Common myeloid progenitor, CD34-positive (primary cell): Measurements from ENCODE around the gene PALM3.
A peak's percentile ranks its signal among the peaks of the same experiment; 100 is the strongest.

Experiments used
- CTCF ChIA-PET: fragments of 350-600 bp; sonication (Branson Sonifier 250); formaldehyde crosslinking; loops from one replicate; lab custom pipeline; 2021; ENCODE audit warnings: antibody characterized with exemption; lab: Charles Lee
- POLR2A ChIA-PET: fragments of 350-600 bp; sonication (Branson Sonifier 250); formaldehyde crosslinking; loops from one replicate; lab custom pipeline; 2021; ENCODE audit warnings: antibody characterized with exemption; lab: Charles Lee
- DNase-seq, 3 donors: peaks; one replicate each; pipeline versions ENCODE4 v3.0.0 to v3.0.0-alpha.2; 2013
- H3K27ac ChIP-seq, 2 experiments: 1 replicate in 1 of 2; 2 replicates in 1 of 2; pipeline ENCODE4 v1.7.0; 2013; ENCODE audit warnings: inconsistent platforms in 2 of 2, low read length in 2 of 2, mild to moderate bottlenecking in 2 of 2, low read depth in 1 of 2, moderate library complexity in 1 of 2; ENCODE audit not compliant: severe bottlenecking in 2 of 2, insufficient read depth in 1 of 2, poor library complexity in 1 of 2
- H3K27me3 ChIP-seq, 5 experiments: replicated peaks in 2 of 5; 1 replicate in 3 of 5; 2 replicates in 2 of 5; pipeline versions ENCODE4 v1.6.1 to v1.7.0; 2013; ENCODE audit warnings: low read length in 4 of 5, mild to moderate bottlenecking in 2 of 5, moderate library complexity in 2 of 5, inconsistent platforms in 1 of 5; ENCODE audit not compliant: insufficient read depth in 5 of 5, control insufficient read depth in 4 of 5
- H3K36me3 ChIP-seq, 4 experiments: 1 replicate in 2 of 4; 2 replicates in 2 of 4; pipeline versions ENCODE4 v1.6.1 to v1.7.0; 2013; ENCODE audit warnings: low read length in 3 of 4, control low read depth in 1 of 4, mild to moderate bottlenecking in 1 of 4; ENCODE audit not compliant: control insufficient read depth in 4 of 4, insufficient read depth in 4 of 4
- H3K4me1 ChIP-seq, 4 experiments: 1 replicate in 3 of 4; 2 replicates in 1 of 4; pipeline versions ENCODE4 v1.6.1 to v1.7.1; 2013; ENCODE audit warnings: low read length in 3 of 4, mild to moderate bottlenecking in 3 of 4, control low read depth in 1 of 4, inconsistent platforms in 1 of 4, moderate library complexity in 1 of 4; ENCODE audit not compliant: control insufficient read depth in 4 of 4, insufficient read depth in 4 of 4; ENCODE audit errors: control extremely low read depth in 1 of 4
- H3K4me3 ChIP-seq, 7 experiments: 1 replicate in 4 of 7; 2 replicates in 3 of 7; pipeline versions ENCODE4 v1.5.1 to v1.7.0; 2013; ENCODE audit warnings: mild to moderate bottlenecking in 7 of 7, low read length in 6 of 7, moderate library complexity in 6 of 7, inconsistent platforms in 2 of 7, low read depth in 2 of 7, control low read depth in 1 of 7; ENCODE audit not compliant: insufficient read depth in 4 of 7, control insufficient read depth in 1 of 7; ENCODE audit errors: extremely low read depth in 1 of 7
- H3K9me3 ChIP-seq, 5 experiments: 1 replicate in 4 of 5; 2 replicates in 1 of 5; pipeline versions ENCODE4 v1.6.1 to v1.7.1; 2013; ENCODE audit warnings: low read length in 4 of 5, mild to moderate bottlenecking in 2 of 5, inconsistent platforms in 1 of 5, low read depth in 1 of 5, moderate library complexity in 1 of 5; ENCODE audit not compliant: control insufficient read depth in 4 of 5, insufficient read depth in 2 of 5; ENCODE audit errors: control extremely low read depth in 1 of 5
- WGBS: methylation state at CpG from one replicate; pipeline ENCODE4 v1.1.5; 2013; ENCODE audit not compliant: insufficient coverage; 5-methylcytosine and 5-hydroxymethylcytosine counted together

Gene PALM3

DNA sequence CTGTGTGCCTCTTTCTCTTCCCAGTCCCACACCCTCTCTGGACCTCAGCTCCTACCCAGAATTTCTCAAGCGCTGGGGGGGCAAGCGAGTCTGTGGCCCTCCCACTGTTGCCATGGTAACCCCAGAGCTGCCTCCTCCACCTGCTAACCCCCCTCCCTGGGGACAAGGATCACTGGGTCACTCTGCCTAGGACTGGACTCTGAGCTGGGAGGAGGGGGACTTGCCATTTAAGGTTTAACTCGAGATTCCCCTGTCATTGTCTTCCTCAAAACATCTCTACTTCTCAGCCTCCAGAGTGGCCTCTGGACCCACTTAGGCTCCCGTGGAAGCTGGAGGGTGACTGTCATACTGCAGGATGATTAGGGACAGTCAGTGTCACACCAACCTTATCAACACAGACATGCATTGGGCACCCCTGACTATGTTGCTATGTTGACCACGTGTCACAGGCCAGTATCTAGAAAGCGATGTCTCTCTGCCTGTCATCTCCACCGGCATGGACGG is 2.2 kb downstream of the PALM3 start:
- peaks cover 0 to 17% (median 16%) of the 10 kb centered on the region in 4 experiments for H3K4me1 ChIP-seq

DNA sequence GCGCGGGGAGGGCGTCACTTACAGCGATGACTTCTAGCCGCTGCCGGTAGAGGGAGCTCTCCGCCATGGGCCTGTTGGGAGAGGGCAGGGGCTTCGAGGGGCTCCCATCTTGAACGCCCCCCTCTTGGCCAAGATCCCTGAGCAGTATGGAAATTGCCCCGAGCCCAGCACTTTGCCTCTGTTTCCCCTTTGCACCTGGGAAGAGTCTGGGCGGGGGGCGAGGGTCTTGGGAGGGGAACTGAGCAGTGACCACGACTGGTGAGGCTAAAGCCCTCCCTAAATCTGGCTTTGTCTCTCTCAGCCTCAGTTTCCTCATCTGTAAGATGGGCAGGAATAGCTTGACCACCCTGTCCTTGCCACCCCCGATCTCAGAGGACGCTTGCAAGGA is 2.8 kb downstream of the PALM3 start:
- peak; percentile 44 to 66 (median 63) for DNase-seq
- Histone ChIP-seq H3K4me1 (peaks cover 0 to 18% (median 17%) of the 10 kb centered on the region in 4 experiments), H3K36me3 (no peaks in the 10 kb centered on the region), H3K9me3 (no peaks in the 10 kb centered on the region), H3K27me3 (peaks cover 0 to 49% (median 11%) of the 10 kb centered on the region in 5 experiments), H3K4me3 (peak overlapping the region in 1 of 7 experiments; percentile 30), H3K27ac (no peak overlapping the region)
- CTCF ChIA-PET = interaction anchor here (0.8 to 7.2 kb wide), 18 partner anchors 10 to 433 kb away, joined by 3 to 102 read pairs (median 4); partner anchors contain the start of genes IL27RA, MISP3 and RFX1
- 5% methylated on average over 10 of the region's 15 CpGs for WGBS
- POLR2A ChIA-PET = interaction anchor here (0.7 to 1.0 kb wide), 2 partner anchors 13 to 934 kb away, joined by 3 read pairs; no protein-coding TSS in a partner anchor

More for the DNA sequence above, 2.2 kb downstream of the PALM3 start:
- H3K27ac ChIP-seq = no peak overlapping the region
- ChIA-PET POLR2A (interaction anchor here (0.7 kb wide), 1 partner anchor 935 kb away, joined by 3 read pairs; no protein-coding TSS in a partner anchor), CTCF (interaction anchor here (0.9 to 7.2 kb wide), 19 partner anchors 11 to 432 kb away, joined by 3 to 102 read pairs (median 4); partner anchors contain the start of genes IL27RA, MISP3 and RFX1)
- DNase-seq = no peak
- H3K4me3 ChIP-seq = no peak overlapping the region
- 52% methylated on average over 5 of the region's 8 CpGs for WGBS
- H3K9me3 ChIP-seq = no peaks in the 10 kb centered on the region
- H3K36me3 ChIP-seq = no peaks in the 10 kb centered on the region
- peaks cover 0 to 49% (median 11%) of the 10 kb centered on the region in 5 experiments for H3K27me3 ChIP-seq

DNA sequence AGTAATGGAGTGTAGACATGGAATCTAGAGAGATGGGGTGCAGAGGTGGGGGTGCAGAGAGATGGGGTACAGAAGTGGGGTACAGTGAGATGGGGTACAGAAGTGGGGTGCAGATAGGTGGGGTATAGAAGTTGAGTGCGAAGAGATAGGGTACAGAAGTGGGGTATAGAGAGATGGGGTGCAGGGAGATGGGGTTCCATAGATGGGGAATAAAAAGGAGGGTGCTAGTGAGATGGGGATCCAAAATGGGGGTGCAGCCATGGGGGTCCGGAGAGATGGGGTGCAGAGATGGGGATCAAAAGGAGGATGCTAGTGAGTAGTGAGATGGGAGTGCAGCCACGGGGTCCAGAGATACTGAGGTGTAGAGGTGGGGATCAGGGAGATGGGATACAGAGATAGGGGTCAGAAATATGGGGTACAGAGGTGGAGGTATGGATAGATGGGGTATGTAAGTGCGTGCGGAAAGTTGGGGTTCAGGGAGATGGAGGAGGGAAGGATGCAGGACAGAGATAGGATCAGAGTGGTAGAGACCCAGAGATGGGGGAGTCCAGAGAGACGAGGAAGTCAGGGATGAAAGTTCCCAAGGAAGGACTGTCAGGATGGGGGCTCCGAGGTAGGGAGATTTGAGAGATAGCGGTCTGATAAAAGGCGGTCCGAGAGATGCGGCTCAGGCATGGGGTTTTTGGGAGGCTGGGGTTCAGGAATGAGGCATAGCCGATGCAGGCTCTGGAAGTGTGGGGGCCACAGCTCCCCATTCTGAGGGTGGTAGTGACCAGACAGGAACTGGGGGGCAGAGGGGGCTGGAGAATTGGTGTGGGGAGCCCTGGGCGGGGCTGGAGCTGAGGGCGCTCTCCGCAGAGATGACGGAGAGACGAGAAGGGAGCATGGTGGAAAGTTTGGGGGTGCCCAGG is 3.4 kb downstream of the PALM3 start:
- Histone ChIP-seq H3K9me3 (no peaks in the 10 kb centered on the region), H3K36me3 (peaks cover 0 to under 1% (median 0%) of the 10 kb centered on the region in 4 experiments), H3K4me3 (peak overlapping the region in 2 of 7 experiments; percentile 31 to 57), H3K27ac (no peak overlapping the region), H3K4me1 (peaks cover 0 to 18% (median 17%) of the 10 kb centered on the region in 4 experiments), H3K27me3 (peaks cover 0 to 49% (median 11%) of the 10 kb centered on the region in 5 experiments)
- 25% methylated on average over 15 of the region's 17 CpGs for WGBS
- no peak for DNase-seq
- CTCF ChIA-PET = interaction anchor here (0.8 to 7.2 kb wide), 16 partner anchors 10 to 186 kb away, joined by 3 to 102 read pairs (median 4); partner anchors contain the start of genes IL27RA, MISP3 and RFX1
- POLR2A ChIA-PET = interaction anchor here (1.0 kb wide), 1 partner anchor 13 kb away, joined by 3 read pairs; no protein-coding TSS in a partner anchor

DNA sequence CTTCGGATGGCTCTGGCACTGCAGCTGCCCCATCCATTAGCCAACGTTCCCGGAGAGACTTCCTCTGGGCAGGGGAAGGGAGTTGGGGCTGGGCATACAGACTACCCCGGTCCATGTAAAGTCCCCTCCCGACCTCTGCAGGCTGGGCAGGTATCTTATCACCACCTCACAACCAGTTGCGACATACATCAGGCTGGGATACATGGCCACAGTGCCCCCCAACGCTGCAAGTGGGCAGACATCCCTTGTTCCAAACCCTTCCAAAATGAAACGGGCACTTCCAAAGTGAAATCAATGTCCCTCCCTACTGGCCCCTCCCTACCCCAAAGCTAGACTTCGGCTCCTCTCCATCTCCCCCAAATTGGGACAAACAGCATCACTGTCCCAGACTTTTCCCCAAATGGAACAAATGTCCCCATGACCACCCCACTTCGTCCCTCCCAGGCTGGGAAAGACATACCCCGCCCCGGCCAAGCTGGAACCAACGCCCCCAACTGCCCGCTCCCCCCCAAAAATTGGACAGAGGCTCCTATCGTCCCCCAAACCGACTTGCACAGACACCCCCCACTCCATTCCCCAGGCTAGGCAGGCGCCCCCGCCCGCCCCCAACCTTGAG is 5.0 kb downstream of the PALM3 start:
- H3K27me3 ChIP-seq = peaks cover 0 to 49% (median 11%) of the 10 kb centered on the region in 5 experiments
- no peaks in the 10 kb centered on the region for H3K9me3 ChIP-seq
- no peak for DNase-seq
- peaks cover 0 to 16% (median 8%) of the 10 kb centered on the region in 4 experiments for H3K36me3 ChIP-seq
- 58% methylated on average over 9 of the region's 19 CpGs for WGBS
- H3K27ac ChIP-seq = no peak overlapping the region
- H3K4me3 ChIP-seq = peak overlapping the region in 3 of 7 experiments; percentile 21 to 48 (median 36)
- POLR2A ChIA-PET = no interaction called here
- CTCF ChIA-PET = interaction anchor here (0.8 to 7.2 kb wide), 5 partner anchors 8 to 176 kb away, joined by 3 to 102 read pairs (median 4); partner anchors contain the start of genes IL27RA and MISP3
- H3K4me1 ChIP-seq = peaks cover 0 to 18% (median 17%) of the 10 kb centered on the region in 4 experiments

DNA sequence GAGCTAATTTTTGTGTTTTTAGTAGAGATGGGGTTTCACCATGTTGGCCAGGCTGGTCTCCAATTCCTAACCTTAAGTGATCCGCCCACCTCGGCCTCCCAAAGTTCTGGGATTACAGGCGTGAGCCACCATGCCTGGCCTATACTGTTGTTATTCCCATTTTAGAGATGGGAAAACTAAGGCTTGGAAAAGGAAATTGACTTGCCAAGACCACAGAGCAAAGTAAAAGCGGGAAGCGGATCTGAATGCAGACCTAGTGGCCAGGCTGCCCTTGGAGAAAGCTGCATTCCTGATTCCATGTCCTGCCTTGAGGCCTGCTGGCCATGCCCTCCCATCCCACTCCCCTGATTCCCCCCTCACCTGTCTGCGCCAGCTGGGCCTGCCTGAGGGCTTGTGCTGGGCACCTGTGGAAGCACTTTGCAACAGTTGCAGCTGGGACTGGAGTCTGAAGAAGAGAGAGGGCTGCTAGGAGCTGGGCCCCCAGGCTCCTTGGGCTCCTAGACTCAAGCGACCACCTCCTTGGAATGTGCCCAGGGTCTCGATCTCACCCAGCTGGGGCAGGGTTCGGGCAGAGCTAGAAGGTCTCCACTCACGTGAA is 5.7 kb downstream of the PALM3 start:
- Histone ChIP-seq H3K27ac (no peak overlapping the region), H3K27me3 (peaks cover 0 to 46% (median 11%) of the 10 kb centered on the region in 5 experiments), H3K9me3 (no peaks in the 10 kb centered on the region), H3K4me3 (no peak overlapping the region), H3K36me3 (peaks cover 0 to 21% (median 10%) of the 10 kb centered on the region in 4 experiments), H3K4me1 (peaks cover 0 to 18% (median 17%) of the 10 kb centered on the region in 4 experiments)
- DNase-seq = no peak
- 99% methylated on average over 9 of the region's 10 CpGs for WGBS
- POLR2A ChIA-PET = no interaction called here
- CTCF ChIA-PET = interaction anchor here (0.8 to 7.2 kb wide), 4 partner anchors 9 to 50 kb away, joined by 3 to 102 read pairs (median 4); partner anchors contain the start of genes IL27RA, MISP3 and RFX1

DNA sequence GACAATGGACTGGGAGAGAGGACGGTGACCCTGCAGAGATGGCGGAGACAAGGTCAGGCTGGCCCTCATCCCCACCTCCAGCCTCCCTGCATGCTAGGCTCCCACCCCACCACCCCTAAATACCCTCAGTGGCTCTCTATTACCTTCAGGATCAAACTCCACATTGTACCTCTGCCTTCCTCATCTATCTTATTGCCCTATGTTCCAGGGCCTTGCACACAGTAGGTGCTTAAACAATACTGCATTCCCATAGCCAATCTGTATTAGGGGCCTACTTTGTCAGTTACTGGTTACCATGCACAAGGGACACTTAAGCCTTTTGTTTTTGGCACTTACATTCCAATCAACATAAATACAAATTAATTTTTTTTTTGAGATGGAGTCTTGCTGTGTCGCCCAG is 6.5 kb downstream of the PALM3 start:
- Histone ChIP-seq H3K4me1 (peaks cover 0 to 18% (median 17%) of the 10 kb centered on the region in 4 experiments), H3K9me3 (no peaks in the 10 kb centered on the region), H3K27ac (no peak overlapping the region), H3K36me3 (peaks cover 0 to 28% (median 14%) of the 10 kb centered on the region in 4 experiments), H3K27me3 (peaks cover 0 to 41% (median 10%) of the 10 kb centered on the region in 5 experiments), H3K4me3 (no peak overlapping the region)
- 100% methylated on average over 3 of the region's 3 CpGs for WGBS
- ChIA-PET POLR2A (no interaction called here), CTCF (interaction anchor here (1.6 to 7.2 kb wide), 3 partner anchors 10 to 174 kb away, joined by 4 to 102 read pairs (median 5); partner anchors contain the start of gene MISP3)
- DNase-seq = no peak
